Measurements from ENCODE around the gene SCML1. TPM values are rescaled to one million over a fixed set of nuclear protein-coding genes. Genes with fewer than 3 reads are reported as not detected.
"Not testable (repeated sequence)": the region's sequence is repeated elsewhere in the genome, so short reads cannot be mapped to it uniquely, and the experiment has no call there.

The SCML1 gene
- total and polyA plus RNA-seq, 3 donors from 2014 or later, result 49.8 to 112 (median 83.4) TPM

DNA sequence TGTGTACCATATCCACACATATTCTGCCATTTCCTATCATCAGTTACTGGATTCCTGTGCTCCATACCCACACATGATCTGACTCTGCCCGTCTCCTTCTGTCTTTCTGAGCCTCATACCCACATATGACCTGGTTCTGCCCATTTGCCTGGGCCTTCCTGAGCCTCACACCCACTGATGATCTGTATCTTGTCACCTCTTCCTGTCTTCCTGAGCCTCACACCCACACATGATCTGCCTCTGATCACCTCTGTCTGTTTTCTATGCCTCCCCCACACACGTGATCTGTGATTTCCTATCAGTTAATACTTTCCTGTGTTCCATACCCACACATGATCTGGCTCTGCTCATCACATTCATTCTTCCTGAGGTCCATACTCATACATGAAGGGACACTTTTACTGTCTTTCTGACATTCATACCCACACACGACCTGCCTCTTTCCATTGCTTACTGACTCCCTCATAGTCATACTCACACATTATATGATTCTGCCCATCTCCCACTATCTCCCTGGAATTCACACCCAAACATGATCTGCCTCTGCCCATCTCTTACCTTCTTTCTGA is 32.5 kb downstream of the SCML1 start:
- no peak for DNase-seq
- Histone ChIP-seq H3K36me3 (ENCODE audit: low read depth, missing control alignments) (no peaks in the 10 kb centered on the region), H3K27me3 (no peaks in the 10 kb centered on the region), H3K27ac (no peak overlapping the region), H3K4me1 (no peaks in the 10 kb centered on the region), H3K9me3 (no peaks in the 10 kb centered on the region), H3K4me3 (no peak overlapping the region)
- TF ChIP-seq, protein P1, sequence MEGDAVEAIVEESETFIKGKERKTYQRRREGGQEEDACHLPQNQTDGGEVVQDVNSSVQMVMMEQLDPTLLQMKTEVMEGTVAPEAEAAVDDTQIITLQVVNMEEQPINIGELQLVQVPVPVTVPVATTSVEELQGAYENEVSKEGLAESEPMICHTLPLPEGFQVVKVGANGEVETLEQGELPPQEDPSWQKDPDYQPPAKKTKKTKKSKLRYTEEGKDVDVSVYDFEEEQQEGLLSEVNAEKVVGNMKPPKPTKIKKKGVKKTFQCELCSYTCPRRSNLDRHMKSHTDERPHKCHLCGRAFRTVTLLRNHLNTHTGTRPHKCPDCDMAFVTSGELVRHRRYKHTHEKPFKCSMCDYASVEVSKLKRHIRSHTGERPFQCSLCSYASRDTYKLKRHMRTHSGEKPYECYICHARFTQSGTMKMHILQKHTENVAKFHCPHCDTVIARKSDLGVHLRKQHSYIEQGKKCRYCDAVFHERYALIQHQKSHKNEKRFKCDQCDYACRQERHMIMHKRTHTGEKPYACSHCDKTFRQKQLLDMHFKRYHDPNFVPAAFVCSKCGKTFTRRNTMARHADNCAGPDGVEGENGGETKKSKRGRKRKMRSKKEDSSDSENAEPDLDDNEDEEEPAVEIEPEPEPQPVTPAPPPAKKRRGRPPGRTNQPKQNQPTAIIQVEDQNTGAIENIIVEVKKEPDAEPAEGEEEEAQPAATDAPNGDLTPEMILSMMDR (IDR thresholded peaks at IDR 0.05), result no peak
- intact Hi-C loops (cut with DNase I; ENCODE audit: low total_unique reads), result no loop called here
- WGBS, 2 donors, result 80 to 85% methylated on average over 3 of the region's 3 CpGs

DNA sequence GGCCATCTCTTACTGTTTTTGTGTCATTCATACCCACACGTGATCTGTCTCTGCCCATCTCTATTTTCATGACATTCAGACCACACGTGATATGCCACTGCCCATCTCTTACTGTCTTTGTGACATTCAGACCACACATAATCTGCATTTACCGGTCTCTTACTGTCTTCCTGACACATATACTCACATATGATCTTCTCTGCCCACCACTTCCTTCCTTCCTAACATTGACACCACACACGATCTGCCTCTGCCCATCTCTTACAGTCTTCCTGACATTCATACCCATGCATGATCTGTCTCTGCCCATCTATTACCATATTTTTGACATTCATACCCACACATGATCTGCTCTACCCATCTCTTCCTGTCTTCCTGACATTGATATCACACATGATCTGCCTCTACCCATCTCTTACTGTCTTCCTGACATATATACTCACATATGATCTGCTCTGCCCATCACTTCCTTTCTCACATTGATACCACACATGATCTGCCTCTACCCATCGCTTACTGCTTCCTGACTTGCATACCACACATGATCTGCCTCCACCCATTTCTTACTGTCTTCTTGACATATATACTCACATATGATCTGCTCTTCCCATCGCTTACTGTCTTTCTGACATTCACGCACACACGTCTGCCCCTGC is 36.1 kb downstream of the SCML1 start:
- intact Hi-C loops (cut with DNase I; ENCODE audit: low total_unique reads), result no loop called here

DNA sequence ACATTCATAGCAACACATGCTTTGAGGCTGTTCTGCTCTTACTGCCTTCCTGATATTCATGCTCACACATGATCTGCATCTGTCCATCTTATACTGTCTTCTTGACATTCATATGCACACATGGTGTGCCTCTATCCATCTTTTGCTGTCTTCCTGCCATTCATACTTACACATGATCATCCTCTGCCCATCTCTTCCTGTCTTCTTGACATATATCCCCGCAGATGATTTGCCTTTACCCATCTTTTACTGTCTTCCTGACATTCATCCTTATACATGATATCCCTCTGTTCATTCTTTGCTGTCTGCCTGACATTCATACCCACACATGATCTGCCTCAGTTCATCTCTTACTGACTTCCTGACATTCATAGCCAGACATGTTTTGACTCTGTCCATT is 36.8 kb downstream of the SCML1 start:
- Histone ChIP-seq H3K4me1 (no peaks in the 10 kb centered on the region), H3K9me3 (no peaks in the 10 kb centered on the region), H3K4me3 (no peak overlapping the region), H3K27me3 (no peaks in the 10 kb centered on the region), H3K27ac (no peak overlapping the region), H3K36me3 (ENCODE audit: low read depth, missing control alignments) (no peaks in the 10 kb centered on the region)
- no peak for TF ChIP-seq POLR2A (IDR thresholded peaks at IDR 0.05)
- DNase-seq, result no peak
- WGBS, 2 donors, result 91 to 100% methylated on average over 1 of the region's 1 CpG
- intact Hi-C loops (cut with DNase I; ENCODE audit: low total_unique reads), result no loop called here

More for the DNA sequence above, 36.1 kb downstream of the SCML1 start:
- no peak overlapping the region for H3K4me3 ChIP-seq
- no peaks in the 10 kb centered on the region for H3K36me3 ChIP-seq (ENCODE audit: low read depth, missing control alignments)
- no peak for DNase-seq
- no peak overlapping the region for H3K27ac ChIP-seq
- WGBS, 2 donors, result 86 to 90% methylated on average over 8 of the region's 8 CpGs
- H3K4me1 ChIP-seq, result no peaks in the 10 kb centered on the region
- H3K9me3 ChIP-seq, result no peaks in the 10 kb centered on the region
- TF ChIP-seq POLR2A (IDR thresholded peaks at IDR 0.05), result no peak
- TF ChIP-seq, protein P1 (IDR thresholded peaks at IDR 0.05), result no peak
- H3K27me3 ChIP-seq, result no peaks in the 10 kb centered on the region

DNA sequence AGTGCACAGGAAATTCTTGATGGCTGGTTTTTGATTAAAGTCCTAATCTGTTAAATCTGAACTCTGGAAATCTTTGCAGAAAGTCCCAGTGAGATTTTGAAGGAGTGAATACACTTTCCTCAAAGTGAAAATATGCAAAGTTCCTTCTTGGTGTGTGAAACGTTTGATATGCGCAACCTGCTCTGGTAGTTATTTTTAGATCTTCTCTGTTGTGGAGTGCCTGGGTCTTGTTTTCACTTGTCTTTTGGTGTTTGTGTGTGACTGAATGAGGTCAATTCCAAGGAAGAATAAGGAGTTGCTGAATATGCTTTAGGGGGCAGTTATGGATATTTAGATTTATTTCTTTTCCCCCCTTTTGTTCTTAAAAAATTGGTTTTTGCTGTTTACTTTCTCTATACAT is 41.7 kb downstream of the SCML1 start:
- Histone ChIP-seq H3K4me3 (no peak overlapping the region), H3K9me3 (no peaks in the 10 kb centered on the region), H3K27me3 (no peaks in the 10 kb centered on the region), H3K27ac (no peak overlapping the region), H3K36me3 (ENCODE audit: low read depth, missing control alignments) (no peaks in the 10 kb centered on the region), H3K4me1 (no peaks in the 10 kb centered on the region)
- 15 to 65% methylated on average over 2 of the region's 2 CpGs for WGBS, 2 donors
- TF ChIP-seq, protein P1 (IDR thresholded peaks at IDR 0.05), result no peak
- TF ChIP-seq POLR2A (IDR thresholded peaks at IDR 0.05), result no peak
- DNase-seq, result no peak
- intact Hi-C loops (cut with DNase I; ENCODE audit: low total_unique reads), result no loop called here

DNA sequence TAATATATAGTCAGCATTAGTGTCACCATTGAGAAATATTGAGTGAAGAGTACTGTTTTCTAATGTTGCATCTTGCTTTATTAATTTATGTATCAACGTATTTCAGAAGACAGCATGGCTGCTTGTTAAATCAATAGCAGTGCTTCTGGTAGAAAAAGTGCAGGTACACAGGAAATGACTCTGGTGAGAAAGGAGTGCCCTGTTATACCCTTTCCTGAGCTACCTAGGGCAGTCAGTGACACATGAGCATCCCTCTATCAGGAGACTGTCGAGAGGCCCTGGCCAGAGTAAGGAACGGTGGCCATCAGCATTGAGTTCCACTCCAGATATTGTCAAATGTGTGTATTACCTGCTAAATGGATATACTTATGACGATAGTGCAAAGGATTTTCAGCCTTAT is 42.1 kb downstream of the SCML1 start:
- Histone ChIP-seq H3K4me3 (no peak overlapping the region), H3K4me1 (no peaks in the 10 kb centered on the region), H3K36me3 (ENCODE audit: low read depth, missing control alignments) (no peaks in the 10 kb centered on the region), H3K27me3 (no peaks in the 10 kb centered on the region), H3K9me3 (no peaks in the 10 kb centered on the region), H3K27ac (no peak overlapping the region)
- intact Hi-C loops (cut with DNase I; ENCODE audit: low total_unique reads), result no loop called here
- 95 to 98% methylated on average over 4 of the region's 4 CpGs for WGBS, 2 donors
- no peak for DNase-seq
- TF ChIP-seq POLR2A (IDR thresholded peaks at IDR 0.05), result no peak
- TF ChIP-seq, protein P1 (IDR thresholded peaks at IDR 0.05), result no peak

DNA sequence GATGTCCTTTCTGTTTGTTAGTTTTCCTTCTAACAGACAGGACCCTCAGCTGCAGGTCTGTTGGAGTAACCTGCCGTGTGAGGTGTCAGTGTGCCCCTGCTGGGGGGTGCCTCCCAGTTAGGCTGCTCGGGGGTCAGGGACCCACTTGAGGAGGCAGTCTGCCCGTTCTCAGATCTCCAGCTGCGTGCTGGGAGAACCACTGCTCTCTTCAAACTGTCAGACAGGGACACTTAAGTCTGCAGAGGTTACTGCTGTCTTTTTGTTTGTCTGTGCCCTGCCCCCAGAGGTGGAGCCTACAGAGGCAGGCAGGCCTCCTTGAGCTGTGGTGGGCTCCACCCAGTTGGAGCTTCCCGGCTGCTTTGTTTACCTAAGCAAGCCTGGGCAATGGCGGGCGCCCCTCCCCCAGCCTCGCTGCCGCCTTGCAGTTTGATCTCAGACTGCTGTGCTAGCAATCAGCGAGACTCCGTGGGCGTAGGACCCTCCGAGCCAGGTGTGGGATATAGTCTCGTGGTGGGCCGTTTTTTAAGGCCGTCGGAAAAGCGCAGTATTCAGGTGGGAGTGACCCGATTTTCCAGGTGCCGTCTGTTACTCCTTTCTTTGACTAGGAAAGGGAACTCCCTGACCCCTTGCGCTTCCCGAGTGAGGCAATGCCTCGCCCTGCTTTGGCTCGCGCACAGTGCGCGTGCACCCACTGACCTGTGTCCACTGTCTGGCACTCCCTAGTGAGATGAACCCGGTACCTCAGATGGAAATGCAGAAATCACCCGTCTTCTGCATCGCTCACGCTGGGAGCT is 49.5 kb downstream of the SCML1 start:
- H3K4me3 ChIP-seq; intact Hi-C loops (cut with DNase I; ENCODE audit: low total_unique reads); H3K4me1 ChIP-seq; DNase-seq; H3K9me3 ChIP-seq; H3K27ac ChIP-seq; H3K36me3 ChIP-seq (ENCODE audit: low read depth, missing control alignments); H3K27me3 ChIP-seq: not testable (repeated sequence)
- 40 to 42% methylated on average over 1 to 8 of the region's 31 CpGs for WGBS, 2 donors

Data from testis (tissue), 3 donors.